GM19397 (cell line): Measurements from ENCODE around the gene ZNF280B.
"Not testable (repeated sequence)": the region's sequence is repeated elsewhere in the genome, so short reads cannot be mapped to it uniquely, and the experiment has no call there.

Source experiments
- ATAC-seq: cut with Tn5 transposase; IDR thresholded peaks from one replicate; pipeline ENCODE4 v1.9.1; 2021; ENCODE audit warnings: mild to moderate bottlenecking, moderate library complexity; ENCODE audit not compliant: unreplicated experiment

The ZNF280B gene

GRCh38 chr22:22465094-22465602 lies 43.4 kb downstream of the ZNF280B start:
- no peak for ATAC-seq

GRCh38 chr22:22464541-22465054 lies 43.9 kb downstream of the ZNF280B start:
- ATAC-seq: no peak

GRCh38 chr22:22463855-22464540 lies 44.5 kb downstream of the ZNF280B start:
- ATAC-seq: no peak

GRCh38 chr22:22462813-22463567 lies 45.6 kb downstream of the ZNF280B start:
- no peak for ATAC-seq

- ATAC-seq: no peak
Observed at GRCh38 chr22:22461583-22461982, 47.0 kb downstream of the ZNF280B start.

- ATAC-seq: no peak
Observed at GRCh38 chr22:22461111-22461510, 47.4 kb downstream of the ZNF280B start.

GRCh38 chr22:22460635-22461034 lies 47.9 kb downstream of the ZNF280B start:
- ATAC-seq: no peak

- ATAC-seq: no peak
Observed at GRCh38 chr22:22460060-22460459, 48.5 kb downstream of the ZNF280B start.

GRCh38 chr22:22458896-22459588 lies 49.5 kb downstream of the ZNF280B start:
- no peak for ATAC-seq

- no peak for ATAC-seq
Observed at GRCh38 chr22:22458387-22458786, 50.2 kb downstream of the ZNF280B start.

- ATAC-seq: no peak
Observed at GRCh38 chr22:22454997-22455396, 53.5 kb downstream of the ZNF280B start.

- ATAC-seq: no peak
Observed at GRCh38 chr22:22452996-22453686, 55.4 kb downstream of the ZNF280B start.

GRCh38 chr22:22452211-22452610 lies 56.3 kb downstream of the ZNF280B start:
- no peak for ATAC-seq

- ATAC-seq: peak; percentile 76
Observed at GRCh38 chr22:22450343-22450839, 58.2 kb downstream of the ZNF280B start.

- ATAC-seq: no peak
Observed at GRCh38 chr22:22449819-22450218, 58.7 kb downstream of the ZNF280B start.

GRCh38 chr22:22446517-22446916 lies 62.0 kb downstream of the ZNF280B start:
- no peak for ATAC-seq

- ATAC-seq: not testable (repeated sequence)
Observed at GRCh38 chr22:22444007-22444589, 64.4 kb downstream of the ZNF280B start.

GRCh38 chr22:22442928-22443709 lies 65.4 kb downstream of the ZNF280B start:
- ATAC-seq: no peak

- not testable (repeated sequence) for ATAC-seq
Observed at GRCh38 chr22:22441626-22442025, 66.9 kb downstream of the ZNF280B start.
